HG02981 (cell line): ENCODE measurements around the gene IL17A.
A peak's percentile ranks its signal among the peaks of the same experiment; 100 is the strongest.
"Not testable (repeated sequence)": the region's sequence is repeated elsewhere in the genome, so short reads cannot be mapped to it uniquely, and the experiment has no call there.

Experiments
- ATAC-seq: cut with Tn5 transposase; IDR thresholded peaks from one replicate; pipeline ENCODE4 v1.9.1; 2021; ENCODE audit warnings: mild to moderate bottlenecking, moderate library complexity; ENCODE audit not compliant: unreplicated experiment

IL17A gene

GRCh38 chr6:52162940-52163908 is 23.0 kb upstream of the IL17A start:
- ATAC-seq, result peak; percentile 69

GRCh38 chr6:52164319-52165094 is 21.7 kb upstream of the IL17A start:
- ATAC-seq, result no peak

- no peak for ATAC-seq
Observed at GRCh38 chr6:52167267-52167666, 18.9 kb upstream of the IL17A start.

GRCh38 chr6:52168351-52168750 is 17.8 kb upstream of the IL17A start:
- not testable (repeated sequence) for ATAC-seq

GRCh38 chr6:52174118-52174517 is 12.1 kb upstream of the IL17A start:
- no peak for ATAC-seq

GRCh38 chr6:52176550-52176949 is 9.6 kb upstream of the IL17A start:
- ATAC-seq, result no peak

- no peak for ATAC-seq
Observed at GRCh38 chr6:52177961-52178360, 8.2 kb upstream of the IL17A start.

GRCh38 chr6:52180787-52181558 is 5.2 kb upstream of the IL17A start:
- peak; percentile 79 for ATAC-seq

- no peak for ATAC-seq
Observed at GRCh38 chr6:52183131-52183713, 3.0 kb upstream of the IL17A start.

GRCh38 chr6:52186480-52186879 is 305 bp downstream of the IL17A start:
- no peak for ATAC-seq

- no peak for ATAC-seq
Observed at GRCh38 chr6:52187098-52187497, 923 bp downstream of the IL17A start.

GRCh38 chr6:52189974-52190373 is 3.8 kb downstream of the IL17A start:
- no peak for ATAC-seq

GRCh38 chr6:52190409-52190808 is 4.2 kb downstream of the IL17A start:
- ATAC-seq, result no peak

- ATAC-seq, result no peak
Observed at GRCh38 chr6:52191824-52192223, 5.6 kb downstream of the IL17A start.

- ATAC-seq, result no peak
Observed at GRCh38 chr6:52195886-52196285, 9.7 kb downstream of the IL17A start.

GRCh38 chr6:52200088-52200487 is 13.9 kb downstream of the IL17A start:
- ATAC-seq, result not testable (repeated sequence)

GRCh38 chr6:52201046-52201445 is 14.9 kb downstream of the IL17A start:
- no peak for ATAC-seq

- no peak for ATAC-seq
Observed at GRCh38 chr6:52201493-52201892, 15.3 kb downstream of the IL17A start.

- no peak for ATAC-seq
Observed at GRCh38 chr6:52207066-52207465, 20.9 kb downstream of the IL17A start.

- no peak for ATAC-seq
Observed at GRCh38 chr6:52208612-52209011, 22.4 kb downstream of the IL17A start.

GRCh38 chr6:52209770-52210169 is 23.6 kb downstream of the IL17A start:
- peak; percentile 30 for ATAC-seq
